ENCODE results near the gene PTRH2. TPM values are rescaled to one million over a fixed set of nuclear protein-coding genes. Genes with fewer than 3 reads are reported as not detected.

PTRH2 gene
- polyA plus RNA-seq, 2 of the 4 experiments (the other 2 are of a cell fraction): 109 to 169 TPM

- Histone ChIP-seq H3K9me3 (no peaks in the 10 kb centered on the region), H3K4me1 (no peaks in the 10 kb centered on the region), H3K4me3 (no peak overlapping the region), H3K4me2 (no peak overlapping the region), H3K27ac (no peak overlapping the region)
- POLR2A ChIA-PET: interaction anchor here (2.9 kb wide), 1 partner anchor 22 kb away, joined by 11 read pairs; the partner anchor contains the start of genes PTRH2 and VMP1
- ATAC-seq (no peak), DNase-seq (ENCODE audit: low read depth in 1 of 2, low spot score in 1 of 2) (no peak), FAIRE-seq (no peak)
- CTCF ChIA-PET: interaction anchor here (1.3 to 1.5 kb wide), 3 partner anchors 14 to 28 kb away, joined by 3 to 5 read pairs (median 4); no protein-coding TSS in a partner anchor
- TF ChIP-seq ZFP36 (IDR thresholded peaks at IDR 0.05; ENCODE audit: borderline replicate concordance, partially characterized antibody) (no peak), FOXS1 (CRISPR knock-in tag; IDR thresholded peaks at IDR 0.05) (no peak), MAFK (IDR thresholded peaks at IDR 0.05; ENCODE audit: partially characterized antibody) (peak; percentile 16), RARB (CRISPR knock-in tag; IDR thresholded peaks at IDR 0.05) (no peak)
- WGBS (ENCODE audit: missing lambda C conversion rate): 94% methylated on average over 6 of the region's 6 CpGs
Measured at GRCh38 chr17:59684967-59685366, 22.3 kb downstream of the PTRH2 start.

- Histone ChIP-seq H3K4me2 (no peak overlapping the region), H3K4me1 (no peaks in the 10 kb centered on the region), H3K27ac (no peak overlapping the region), H3K9me3 (no peaks in the 10 kb centered on the region), H3K4me3 (no peak overlapping the region)
- 0 out of 2 replicates have a peak, but pooled peaks have one; percentile 41 for TF ChIP-seq HOXA7 (CRISPR knock-in tag; IDR thresholded peaks at IDR 0.05)
- no peak for TF ChIP-seq ZNF302 (CRISPR knock-in tag; IDR thresholded peaks at IDR 0.05)
- no peak for TF ChIP-seq E2F6 (IDR thresholded peaks at IDR 0.05; ENCODE audit: borderline replicate concordance, low read depth)
- TF ChIP-seq KDM5A (IDR thresholded peaks at IDR 0.05): no peak
- no peak for TF ChIP-seq FOSL2 (IDR thresholded peaks at IDR 0.05)
- no peak for TF ChIP-seq FOSL2 (CRISPR knock-in tag; IDR thresholded peaks at IDR 0.05)
- TF ChIP-seq CHD2 (IDR thresholded peaks at IDR 0.05; ENCODE audit: low read length, partially characterized antibody): no peak
- CTCF ChIA-PET: interaction anchor here (0.9 to 1.3 kb wide), 3 partner anchors 24 to 231 kb away, joined by 3 to 4 read pairs (median 4); partner anchors contain the start of genes PTRH2 and VMP1
- POLR2A ChIA-PET: interaction anchor here (1.6 kb wide), 1 partner anchor 24 kb away, joined by 5 read pairs; the partner anchor contains the start of genes PTRH2 and VMP1
- FAIRE-seq (no peak), DNase-seq (ENCODE audit: low read depth in 1 of 2, low spot score in 1 of 2) (no peak), ATAC-seq (no peak; a peak in 1 of 6 replicates)
Measured at GRCh38 chr17:59683283-59683682, 23.9 kb downstream of the PTRH2 start.

- ChIA-PET POLR2A (no interaction called here), CTCF (interaction anchor here (0.6 to 1.5 kb wide), 2 partner anchors 9 to 357 kb away, joined by 3 to 4 read pairs; no protein-coding TSS in a partner anchor)
- TF ChIP-seq ZSCAN20 (CRISPR knock-in tag; IDR thresholded peaks at IDR 0.05) (no peak), EHF (CRISPR knock-in tag; IDR thresholded peaks at IDR 0.05) (no peak), MYC (IDR thresholded peaks at IDR 0.05; ENCODE audit: borderline replicate concordance, low read length) (no peak), HMGXB4 (CRISPR knock-in tag; IDR thresholded peaks at IDR 0.05; ENCODE audit: borderline replicate concordance) (no peak), PHF8 (IDR thresholded peaks at IDR 0.05; ENCODE audit: borderline replicate concordance, low read depth) (no peak), ESRRA (IDR thresholded peaks at IDR 0.05; ENCODE audit: borderline replicate concordance, low read length) (no peak)
- Histone ChIP-seq H3K4me3 (no peak overlapping the region), H3K27ac (no peak overlapping the region), H3K4me2 (no peak overlapping the region), H3K9me3 (no peaks in the 10 kb centered on the region), H3K4me1 (no peaks in the 10 kb centered on the region)
- FAIRE-seq: no peak
- DNase-seq (ENCODE audit: low read depth in 1 of 2, low spot score in 1 of 2): no peak
- ATAC-seq: no peak
- WGBS (ENCODE audit: missing lambda C conversion rate): 82% methylated on average over 4 of the region's 4 CpGs
Measured at GRCh38 chr17:59680314-59680713, 26.9 kb downstream of the PTRH2 start.

GRCh38 chr17:59678918-59679317, 28.3 kb downstream of the PTRH2 start:
- Histone ChIP-seq H3K9me3 (no peaks in the 10 kb centered on the region), H3K27ac (no peak overlapping the region), H3K4me3 (no peak overlapping the region), H3K4me1 (no peaks in the 10 kb centered on the region), H3K4me2 (no peak overlapping the region)
- WGBS (ENCODE audit: missing lambda C conversion rate): 61% methylated on average over 2 of the region's 2 CpGs
- DNase-seq (ENCODE audit: low read depth in 1 of 2, low spot score in 1 of 2) (no peak), FAIRE-seq (peak; percentile 39), ATAC-seq (no peak)
- POLR2A ChIA-PET: interaction anchor here (1.5 kb wide), 1 partner anchor 60 kb away, joined by 4 read pairs; the partner anchor contains the start of gene CLTC
- CTCF ChIA-PET: interaction anchor here (0.6 to 1.3 kb wide), 4 partner anchors 9 to 158 kb away, joined by 3 to 4 read pairs (median 3); no protein-coding TSS in a partner anchor
- TF ChIP-seq FOXS1 (CRISPR knock-in tag; IDR thresholded peaks at IDR 0.05) (no peak), ZSCAN20 (CRISPR knock-in tag; IDR thresholded peaks at IDR 0.05) (no peak), CTCF (IDR thresholded peaks at IDR 0.05) (no peak), USF2 (IDR thresholded peaks at IDR 0.05) (no peak), PBX3 (IDR thresholded peaks at IDR 0.05) (no peak), ZC3H11A (IDR thresholded peaks at IDR 0.05) (no peak), CEBPB (IDR thresholded peaks at IDR 0.05) (no peak), NPAS2 (CRISPR knock-in tag; IDR thresholded peaks at IDR 0.05; ENCODE audit: borderline replicate concordance) (no peak), HEYL (CRISPR knock-in tag; IDR thresholded peaks at IDR 0.05) (no peak), MAX (IDR thresholded peaks at IDR 0.05) (no peak)
